Ovary (tissue), 9 donors: ENCODE data around the gene TNFRSF13B. TPM values are rescaled to one million over a fixed set of nuclear protein-coding genes. Genes with fewer than 3 reads are reported as not detected.
"Not testable (repeated sequence)": the region's sequence is repeated elsewhere in the genome, so short reads cannot be mapped to it uniquely, and the experiment has no call there.

ENCODE experiments used
- DNase-seq, 5 donors: peaks; one replicate each; pipeline ENCODE4 v3.0.0-alpha.2; 2019 to 2020
- H3K27ac ChIP-seq, 2 donors: fragments of 200-600 bp; one replicate each; pipeline versions ENCODE4 v1.5.1 to v1.8.0; 2019 to 2022
- H3K27me3 ChIP-seq: fragments of 200-600 bp; one replicate; pipeline ENCODE4 v1.8.0; 2022
- H3K36me3 ChIP-seq: fragments of 200-600 bp; sonication (generic); one replicate; pipeline ENCODE4 v1.5.1; 2019
- H3K4me1 ChIP-seq: one replicate; pipeline ENCODE4 v1.8.1; 2013; ENCODE audit warnings: mild to moderate bottlenecking, moderate library complexity; ENCODE audit not compliant: insufficient read depth
- H3K4me3 ChIP-seq: fragments of 200-600 bp; sonication (generic); one replicate; pipeline ENCODE4 v1.5.1; 2017
- H3K9me3 ChIP-seq, 2 donors: fragments of 200-600 bp in 1 of 2; sonication (generic) in 1 of 2; one replicate each; pipeline versions ENCODE4 v1.5.1 to v1.8.1; 2013 to 2019; ENCODE audit warnings: mild to moderate bottlenecking in 1 of 2, moderate library complexity in 1 of 2
- EP300 ChIP-seq: sonication (generic); formaldehyde crosslinking; IDR thresholded peaks from one replicate; pipeline ENCODE4 v1.6.1; 2017; ENCODE audit warnings: antibody characterized with exemption
- POLR2A ChIP-seq: fragments of 450-650 bp; IDR thresholded peaks from one replicate; pipeline ENCODE4 v1.6.1; 2017; ENCODE audit warnings: antibody characterized with exemption, mild to moderate bottlenecking, moderate library complexity
- WGBS, 3 donors: extraction: QIAGEN DNeasy Blood & Tissue Kit in 1 of 3; methylation state at CpG; one replicate each; pipeline versions ENCODE4 v1.1.5 to v1.1.7; 2013 to 2017; 5-methylcytosine and 5-hydroxymethylcytosine counted together
- intact Hi-C, 4 donors: fragments of 100-400 bp; cut with DNase I; formaldehyde crosslinking; loops; one replicate each; pipeline versions ENCODE4 v1.11.0 to v1.15.1; 2022 to 2023
- polyA plus RNA-seq, 2 donors: library from polyadenylated mRNA; stranded (reverse); fragments of 200-250 nt in 1 of 2; fragments of 350-450 nt in 1 of 2; fragmentation: Illumina TruSeq in 1 of 2; extraction: RNeasy Lipid Tissue Mini Kit (QIAGEN cat#74804) in 1 of 2; gene quantifications; one replicate each; pipeline ENCODE4 v1.2.3, GENCODE V29; 2013 to 2014
- total RNA-seq, 7 donors: library from RNA; depleted of rRNA in 2 of 7; stranded (reverse); fragments of >200 nt in 2 of 7; fragmentation: NEBNext Ultra II Directional in 3 of 7; extraction: Animal tissue kit (Norgen Biotek cat#: 25700) in 3 of 7; gene quantifications; one replicate each; pipeline versions ENCODE4 v1.1.0 to v1.2.4, GENCODE V29; 2016 to 2023
- TF ChIP-seq, protein P1 (sequence below), 3 donors: fragments of 450-650 bp in 2 of 3; fragments of 200-600 bp in 1 of 3; IDR thresholded peaks; one replicate each; pipeline versions ENCODE4 v1.5.1 to v1.8.0; 2016 to 2022; ENCODE audit warnings: antibody characterized with exemption in 3 of 3, mild to moderate bottlenecking in 1 of 3
- donor health status: DM: no; HTN: no; CAD: no; lungs with moderate emphysema.
- donor health status: DM: no; HTN: no; CAD: no.
- donor health status: Bipolar disorder and iron deficiency.
- donor health status: DM: yes; HTN: yes; CAD: no.
- donor health status: DM: no; HTN: no; CAD: no.
- donor health status: DM: yes; HTN: yes; CAD: no.

The TNFRSF13B gene
- total and polyA plus RNA-seq, 9 donors: 0.53 TPM; not detected in 8

GRCh38 chr17:17019430-17019762 lies 47.5 kb upstream of the TNFRSF13B start:
- 87 to 90% (median 89%) methylated on average over 5 of the region's 5 CpGs for WGBS, 3 donors
- TF ChIP-seq, protein P1, sequence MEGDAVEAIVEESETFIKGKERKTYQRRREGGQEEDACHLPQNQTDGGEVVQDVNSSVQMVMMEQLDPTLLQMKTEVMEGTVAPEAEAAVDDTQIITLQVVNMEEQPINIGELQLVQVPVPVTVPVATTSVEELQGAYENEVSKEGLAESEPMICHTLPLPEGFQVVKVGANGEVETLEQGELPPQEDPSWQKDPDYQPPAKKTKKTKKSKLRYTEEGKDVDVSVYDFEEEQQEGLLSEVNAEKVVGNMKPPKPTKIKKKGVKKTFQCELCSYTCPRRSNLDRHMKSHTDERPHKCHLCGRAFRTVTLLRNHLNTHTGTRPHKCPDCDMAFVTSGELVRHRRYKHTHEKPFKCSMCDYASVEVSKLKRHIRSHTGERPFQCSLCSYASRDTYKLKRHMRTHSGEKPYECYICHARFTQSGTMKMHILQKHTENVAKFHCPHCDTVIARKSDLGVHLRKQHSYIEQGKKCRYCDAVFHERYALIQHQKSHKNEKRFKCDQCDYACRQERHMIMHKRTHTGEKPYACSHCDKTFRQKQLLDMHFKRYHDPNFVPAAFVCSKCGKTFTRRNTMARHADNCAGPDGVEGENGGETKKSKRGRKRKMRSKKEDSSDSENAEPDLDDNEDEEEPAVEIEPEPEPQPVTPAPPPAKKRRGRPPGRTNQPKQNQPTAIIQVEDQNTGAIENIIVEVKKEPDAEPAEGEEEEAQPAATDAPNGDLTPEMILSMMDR (IDR thresholded peaks at IDR 0.05): no peak
- TF ChIP-seq EP300 (no peak), POLR2A (no peak)
- intact Hi-C loops: no loop called here
- H3K27ac ChIP-seq: no peak overlapping the region
- H3K4me3 ChIP-seq: no peak overlapping the region
- no peaks in the 10 kb centered on the region for H3K4me1 ChIP-seq
- no peaks in the 10 kb centered on the region for H3K36me3 ChIP-seq
- no peaks in the 10 kb centered on the region for H3K9me3 ChIP-seq
- H3K27me3 ChIP-seq: no peaks in the 10 kb centered on the region
- DNase-seq: peak in 1 of 5 donors; percentile 18

- DNase-seq: peak in 2 of 5 donors; percentile 7 to 17
Measured at GRCh38 chr17:17018612-17019429, 46.9 kb upstream of the TNFRSF13B start.

GRCh38 chr17:17018021-17018441 lies 46.1 kb upstream of the TNFRSF13B start:
- WGBS, 3 donors: 85 to 91% (median 86%) methylated on average over 11 of the region's 11 CpGs
- DNase-seq: peak in 2 of 5 donors; percentile 7 to 20
- H3K36me3 ChIP-seq: no peaks in the 10 kb centered on the region
- H3K9me3 ChIP-seq: no peaks in the 10 kb centered on the region
- H3K4me1 ChIP-seq: no peaks in the 10 kb centered on the region
- no peak overlapping the region for H3K27ac ChIP-seq
- TF ChIP-seq EP300 (no peak), POLR2A (no peak)
- TF ChIP-seq, protein P1 (IDR thresholded peaks at IDR 0.05): no peak
- intact Hi-C loops: no loop called here
- no peak overlapping the region for H3K4me3 ChIP-seq
- H3K27me3 ChIP-seq: no peaks in the 10 kb centered on the region

More at GRCh38 chr17:17018612-17019429, 46.9 kb upstream of the TNFRSF13B start:
- Histone ChIP-seq H3K27ac (no peak overlapping the region), H3K4me3 (no peak overlapping the region), H3K4me1 (no peaks in the 10 kb centered on the region), H3K27me3 (no peaks in the 10 kb centered on the region), H3K9me3 (no peaks in the 10 kb centered on the region), H3K36me3 (no peaks in the 10 kb centered on the region)
- intact Hi-C loops: no loop called here
- 92 to 96% (median 95%) methylated on average over 10 of the region's 10 CpGs for WGBS, 3 donors
- TF ChIP-seq, protein P1 (IDR thresholded peaks at IDR 0.05): no peak
- TF ChIP-seq POLR2A (no peak), EP300 (no peak)

GRCh38 chr17:17017343-17018014 lies 45.6 kb upstream of the TNFRSF13B start:
- TF ChIP-seq, protein P1 (IDR thresholded peaks at IDR 0.05): no peak
- no peak for TF ChIP-seq POLR2A
- no peak for TF ChIP-seq EP300
- no peaks in the 10 kb centered on the region for H3K4me1 ChIP-seq
- H3K9me3 ChIP-seq: no peaks in the 10 kb centered on the region
- H3K36me3 ChIP-seq: no peaks in the 10 kb centered on the region
- WGBS, 3 donors: 94 to 96% (median 95%) methylated on average over 8 of the region's 8 CpGs
- H3K27ac ChIP-seq: no peak overlapping the region
- peak in 1 of 5 donors; percentile 6 for DNase-seq
- no peak overlapping the region for H3K4me3 ChIP-seq
- H3K27me3 ChIP-seq: no peaks in the 10 kb centered on the region
- intact Hi-C loops: no loop called here

DNA sequence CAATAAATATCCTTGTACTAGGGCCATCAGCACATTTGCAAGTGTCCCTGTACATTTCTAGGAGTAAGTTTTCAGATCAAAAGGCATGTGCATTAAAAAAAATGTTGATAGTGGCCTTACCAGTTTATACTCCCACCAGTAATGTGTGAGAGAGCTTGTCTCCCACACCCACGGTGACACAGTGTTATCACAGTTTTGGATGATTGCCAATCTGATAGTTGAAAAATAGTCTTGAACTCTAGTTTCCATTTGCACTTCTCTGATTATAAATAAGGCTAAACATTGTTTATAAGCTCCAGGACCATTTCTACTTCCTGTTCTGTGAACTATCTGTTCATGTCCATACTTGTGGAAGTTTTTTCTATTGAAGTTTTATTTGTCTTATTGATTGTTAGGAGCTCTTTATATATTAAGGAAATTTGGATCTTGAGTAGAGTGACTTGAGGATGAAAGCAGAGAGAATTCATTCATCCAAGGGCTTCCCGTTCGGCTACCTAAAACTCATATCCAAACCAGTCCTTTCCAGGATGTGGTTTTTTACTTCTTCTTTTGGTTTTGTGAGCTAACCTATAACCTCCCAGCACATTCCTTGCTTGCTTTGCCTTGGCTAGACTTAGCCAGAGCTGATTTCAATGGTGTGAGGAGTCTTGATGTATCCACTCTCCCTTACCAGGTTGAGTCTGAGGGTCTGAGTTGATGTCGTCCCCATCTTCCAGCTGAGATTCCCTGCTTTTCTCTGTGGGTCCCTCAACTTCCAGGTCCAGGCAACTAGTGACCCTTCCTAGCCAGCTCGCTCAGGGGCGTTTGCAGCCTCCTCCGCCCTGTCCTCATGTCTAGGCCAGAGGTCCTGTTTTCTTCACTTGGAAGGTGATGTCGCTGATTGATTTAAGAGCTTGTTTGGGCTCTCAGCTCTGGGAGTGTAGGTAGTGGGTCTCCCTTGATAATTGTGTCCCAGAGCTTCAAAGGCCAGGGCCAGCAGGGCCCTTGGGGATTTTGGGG lies 44.6 kb upstream of the TNFRSF13B start:
- WGBS, 3 donors: 76 to 82% (median 78%) methylated on average over 8 of the region's 8 CpGs
- H3K36me3 ChIP-seq, H3K4me3 ChIP-seq, intact Hi-C loops, H3K4me1 ChIP-seq, H3K27me3 ChIP-seq, H3K9me3 ChIP-seq, H3K27ac ChIP-seq: not testable (repeated sequence)
- peak in 1 of 5 donors; percentile 2 for DNase-seq
